Activated T-helper 1 cell treated with Interleukin-2 at 50 U/mL for 16 hours (primary cell): Measurements from ENCODE around the gene VOPP1.

ENCODE experiments used
- DNase-seq: peaks from one replicate; pipeline ENCODE4 v3.0.0-alpha.2; 2020; ENCODE audit warnings: low read depth

Gene VOPP1

GRCh38 chr7:55432506-55432905, 139.8 kb downstream of the VOPP1 start:
- DNase-seq: no peak

GRCh38 chr7:55431898-55432297, 140.4 kb downstream of the VOPP1 start:
- DNase-seq: no peak

- DNase-seq: no peak
Measured at GRCh38 chr7:55429835-55430499, 142.3 kb downstream of the VOPP1 start.

GRCh38 chr7:55427800-55428199, 144.5 kb downstream of the VOPP1 start:
- no peak for DNase-seq

- DNase-seq: no peak
Measured at GRCh38 chr7:55427342-55427741, 145.0 kb downstream of the VOPP1 start.

GRCh38 chr7:55426676-55427075, 145.6 kb downstream of the VOPP1 start:
- DNase-seq: no peak

GRCh38 chr7:55425141-55425752, 147.1 kb downstream of the VOPP1 start:
- DNase-seq: no peak

GRCh38 chr7:55423891-55424290, 148.4 kb downstream of the VOPP1 start:
- DNase-seq: no peak

- DNase-seq: no peak
Measured at GRCh38 chr7:55423277-55423711, 149.0 kb downstream of the VOPP1 start.
